NK-92 treated with Interleukin-12 subunit alpha and Interleukin-12 subunit beta, amount 100 ng/mL, for 24 hours (cell line): ENCODE measurements around the gene PYGO2.
A peak's percentile ranks its signal among the peaks of the same experiment; 100 is the strongest.
"Not testable (repeated sequence)": the region's sequence is repeated elsewhere in the genome, so short reads cannot be mapped to it uniquely, and the experiment has no call there.

ENCODE experiments used
- DNase-seq: peaks from one replicate; lab custom pipeline; 2025; lab: John Stamatoyannopoulos, UW

Gene PYGO2

DNA sequence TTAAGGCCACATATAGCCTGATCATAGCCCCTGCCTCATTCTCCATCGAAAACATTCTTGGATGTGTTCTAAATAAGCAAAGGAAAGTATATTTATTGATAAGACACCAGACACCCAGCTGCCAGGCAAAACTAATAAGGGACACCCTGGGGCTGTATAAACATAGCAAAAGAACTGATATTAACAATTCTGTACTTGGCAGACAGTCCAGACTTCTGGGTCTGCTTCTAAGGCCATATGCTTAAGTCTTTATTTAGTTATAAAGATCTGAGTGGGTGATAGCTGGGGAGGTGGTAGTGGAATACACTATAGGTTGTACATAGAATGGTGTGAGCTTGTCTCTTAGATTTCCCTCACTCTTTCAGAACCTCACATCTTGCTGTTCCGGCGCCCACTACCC is 16.8 kb upstream of the PYGO2 start:
- DNase-seq = no peak

- not testable (repeated sequence) for DNase-seq
These were observed 16.2 kb upstream of the PYGO2 start for GRCh38 chr1:154977762-154978161.

DNA sequence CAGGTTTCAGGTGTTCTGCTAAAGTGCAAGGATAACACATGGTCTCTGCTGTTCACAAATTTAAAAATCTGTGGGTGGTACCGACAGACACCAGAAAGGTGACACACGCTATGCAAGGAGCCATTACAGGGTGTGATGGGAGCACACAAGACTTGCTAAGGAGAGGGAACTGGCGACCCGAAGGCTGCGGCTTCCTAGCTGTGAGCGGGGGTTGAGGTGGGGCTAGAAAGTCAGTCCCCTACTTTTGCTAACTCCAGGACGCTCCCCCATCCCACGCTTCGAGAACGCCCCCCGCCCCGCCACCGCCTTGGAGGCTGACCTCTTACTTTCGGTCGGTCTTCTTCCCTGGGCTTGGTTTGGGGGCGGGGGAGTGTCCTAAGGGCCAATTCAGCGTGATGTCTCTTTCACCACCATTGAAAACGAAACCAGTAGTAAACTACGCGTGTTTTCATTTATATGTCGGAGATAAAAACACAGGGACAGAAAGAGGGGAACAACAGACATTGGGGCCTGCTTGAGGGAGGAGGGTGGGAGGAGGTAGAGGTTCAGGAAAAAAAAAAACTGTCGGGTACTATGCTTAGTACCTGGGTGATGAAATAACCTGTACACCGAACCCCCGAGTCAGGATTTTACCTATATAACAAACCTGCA is 14.0 kb upstream of the PYGO2 start:
- peak; percentile 54 for DNase-seq

DNA sequence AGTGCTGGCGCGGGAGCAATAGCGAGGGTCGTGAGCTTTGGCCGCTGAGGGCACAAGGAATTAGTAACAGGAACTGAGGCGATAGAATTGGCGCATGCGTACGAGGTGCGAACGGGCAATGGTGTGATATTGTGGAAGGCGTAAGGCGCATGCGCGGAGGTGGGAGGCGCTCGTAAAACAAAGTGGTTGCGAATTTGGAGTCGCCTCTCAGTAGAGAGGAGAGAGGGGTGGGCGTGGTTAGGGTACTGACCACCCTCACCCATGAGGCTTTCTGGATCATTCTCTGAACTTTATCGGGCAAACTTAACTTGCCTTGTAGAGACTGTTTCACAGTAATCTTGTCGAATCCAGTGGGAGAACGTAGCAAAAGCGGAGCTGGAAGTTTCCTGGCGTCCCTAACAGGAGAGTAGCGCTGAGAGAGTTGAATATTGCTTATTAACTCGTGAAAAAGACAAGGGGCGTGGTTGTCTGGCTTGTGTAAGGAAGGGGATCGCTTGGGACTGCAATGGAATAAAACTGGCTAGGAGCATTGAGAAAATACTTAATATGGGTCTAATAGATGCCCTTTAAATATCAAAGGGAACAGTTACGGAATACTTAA is 13.3 kb upstream of the PYGO2 start:
- peak; percentile 95 for DNase-seq

DNA sequence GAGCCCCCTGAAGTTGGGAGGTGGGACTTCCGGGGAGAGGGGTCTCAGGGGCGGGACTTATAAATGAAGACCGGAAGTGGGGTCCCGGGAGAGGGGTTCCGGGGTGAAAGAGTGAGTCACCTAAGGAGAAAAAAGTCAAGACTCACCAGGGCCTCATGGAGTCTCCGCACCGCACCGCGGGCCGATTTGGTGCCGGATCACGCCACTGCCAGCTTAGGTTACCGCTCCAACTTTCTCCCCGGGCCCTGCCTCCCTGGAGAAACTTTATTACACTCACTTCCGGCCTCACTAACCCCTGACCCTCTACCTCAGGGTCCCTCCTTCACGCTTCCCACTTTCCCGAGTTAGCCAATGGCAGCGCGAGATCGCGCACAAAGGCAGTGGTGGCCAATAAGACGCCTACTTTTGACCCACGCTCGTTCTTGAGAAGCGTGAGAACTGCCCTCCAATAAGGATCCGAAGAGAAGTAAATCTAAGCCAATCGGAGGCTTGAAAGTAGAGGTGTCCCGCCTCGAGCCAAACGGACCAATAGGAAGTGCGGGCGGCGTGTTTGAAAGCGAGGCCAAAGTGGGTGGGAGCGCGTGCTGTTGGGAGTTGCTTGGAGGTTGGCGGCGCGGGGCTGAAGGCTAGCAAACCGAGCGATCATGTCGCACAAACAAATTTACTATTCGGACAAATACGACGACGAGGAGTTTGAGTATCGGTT is 12.7 kb upstream of the PYGO2 start, which contains the start of gene CKS1B:
TSS of gene CKS1B (plus strand) at position 580 of the 706 bp plus-strand sequence. CDS start at position 645, 65 bp downstream.
- DNase-seq = peak; percentile 98

GRCh38 chr1:154973344-154974101 is 11.9 kb upstream of the PYGO2 start:
- DNase-seq = peak; percentile 81

DNA sequence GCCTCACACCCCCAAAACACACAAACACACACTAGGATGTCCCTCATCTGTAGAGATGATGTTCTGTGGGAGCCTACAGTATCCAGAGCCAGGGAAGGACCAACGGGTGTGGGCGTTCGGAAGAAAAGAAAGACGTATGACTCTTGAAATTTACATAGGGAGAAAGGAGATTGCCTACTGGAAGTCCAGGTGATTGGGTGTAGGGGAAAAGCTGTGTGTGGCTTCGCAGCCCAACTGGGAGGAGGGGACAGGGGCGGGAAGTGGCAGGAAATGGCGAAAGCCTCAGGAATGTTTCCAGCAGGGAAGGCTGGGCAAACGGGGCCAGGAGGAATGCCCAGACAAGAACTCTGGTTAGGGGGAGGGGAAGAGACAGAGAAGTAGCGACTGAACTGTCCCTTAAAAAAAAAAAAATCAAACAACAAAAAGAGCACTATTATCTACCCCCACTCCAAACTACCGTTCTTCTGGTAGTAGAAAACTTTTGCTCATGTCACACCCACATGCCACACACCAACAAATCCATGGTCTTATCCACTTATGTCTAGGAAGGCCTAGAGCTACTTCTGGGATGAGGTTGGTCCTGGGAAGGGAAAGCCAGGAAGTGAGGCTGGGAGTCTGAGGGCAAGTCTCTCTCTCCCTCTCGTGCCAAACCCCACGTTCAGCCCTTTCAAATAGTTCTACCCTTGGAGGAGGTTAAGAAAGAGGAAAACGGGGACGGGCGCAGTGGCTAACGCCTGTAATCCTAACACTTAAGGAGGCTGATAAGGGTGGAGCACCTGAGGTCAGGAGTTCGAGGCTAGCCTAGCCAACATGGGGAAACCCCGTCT is 11.1 kb upstream of the PYGO2 start:
- DNase-seq = no peak

DNA sequence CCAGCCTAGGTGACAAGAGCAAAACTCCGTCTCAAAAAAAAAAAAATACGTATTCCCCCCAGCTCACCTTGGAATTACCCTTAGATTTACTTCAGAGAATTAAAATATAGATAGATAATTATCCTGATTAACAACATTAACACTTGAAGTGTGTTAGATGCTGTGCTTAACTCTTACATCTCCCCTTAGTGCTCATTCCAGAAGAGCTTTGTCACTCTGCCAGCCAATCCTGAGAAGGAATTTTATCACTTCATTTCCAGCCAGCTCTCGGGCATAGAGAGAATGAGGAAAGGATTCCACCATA is 10.6 kb upstream of the PYGO2 start:
- DNase-seq = no peak

DNA sequence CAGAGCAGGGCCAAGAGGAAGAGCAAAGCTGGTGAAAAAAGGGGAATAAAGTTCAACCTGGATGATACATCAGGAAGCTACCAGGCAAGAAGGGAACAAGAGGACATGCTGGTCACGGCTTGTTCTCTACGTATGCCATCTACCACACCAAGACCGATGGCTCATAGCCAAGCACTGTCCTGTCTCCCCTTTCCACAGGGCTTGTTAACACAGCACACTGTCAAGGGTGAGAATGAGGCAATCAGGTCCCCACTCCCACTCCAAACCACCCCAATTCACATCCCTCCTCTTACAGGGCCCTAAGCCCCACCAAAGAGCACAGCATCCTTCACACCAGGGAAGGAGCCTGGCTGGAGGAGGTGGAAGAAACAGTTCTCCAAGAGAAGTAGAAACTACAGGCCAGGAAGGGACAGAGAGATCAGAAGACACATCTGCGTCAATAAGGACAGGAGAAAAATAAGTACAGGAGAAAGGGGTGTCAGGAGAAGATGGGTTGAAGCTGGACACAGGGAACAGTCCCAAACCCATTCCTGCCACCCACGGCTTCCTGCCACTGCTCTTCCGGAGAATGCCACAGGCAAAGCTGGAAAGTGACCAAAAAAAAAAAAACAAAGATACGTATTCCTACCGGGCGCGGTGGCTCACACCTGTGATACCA is 9.9 kb upstream of the PYGO2 start:
- DNase-seq = no peak

GRCh38 chr1:154970631-154971340 is 9.2 kb upstream of the PYGO2 start, which contains the start of gene SHC1:
Gene SHC1, minus strand, starts transcription at chr1:154970747. Its CDS starts 221 bp downstream, at chr1:154970526.
- DNase-seq = no peak

- DNase-seq = no peak
These were observed 8.4 kb upstream of the PYGO2 start for GRCh38 chr1:154969860-154970452.

DNA sequence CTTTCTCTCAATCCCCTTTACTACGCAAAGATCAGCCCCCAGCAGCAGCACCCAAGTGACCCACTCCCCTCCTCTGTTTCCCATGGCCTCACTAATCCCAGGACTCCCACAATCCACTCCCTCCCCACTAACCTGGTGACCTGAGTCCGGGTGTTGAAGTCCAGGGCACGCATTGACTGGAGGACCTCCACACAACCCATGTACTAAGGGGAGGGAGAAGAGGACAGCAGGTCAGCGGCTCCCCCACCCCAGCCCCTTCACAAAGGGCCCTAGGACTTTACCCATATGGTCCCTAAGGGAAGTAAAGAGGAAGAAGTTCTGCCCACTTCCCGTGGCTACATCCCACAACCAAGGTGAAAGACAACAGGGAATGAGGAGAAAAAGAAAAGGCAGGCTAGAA is 7.7 kb upstream of the PYGO2 start:
- DNase-seq = no peak

- no peak for DNase-seq
These were observed 7.1 kb upstream of the PYGO2 start for GRCh38 chr1:154968731-154969130.

DNA sequence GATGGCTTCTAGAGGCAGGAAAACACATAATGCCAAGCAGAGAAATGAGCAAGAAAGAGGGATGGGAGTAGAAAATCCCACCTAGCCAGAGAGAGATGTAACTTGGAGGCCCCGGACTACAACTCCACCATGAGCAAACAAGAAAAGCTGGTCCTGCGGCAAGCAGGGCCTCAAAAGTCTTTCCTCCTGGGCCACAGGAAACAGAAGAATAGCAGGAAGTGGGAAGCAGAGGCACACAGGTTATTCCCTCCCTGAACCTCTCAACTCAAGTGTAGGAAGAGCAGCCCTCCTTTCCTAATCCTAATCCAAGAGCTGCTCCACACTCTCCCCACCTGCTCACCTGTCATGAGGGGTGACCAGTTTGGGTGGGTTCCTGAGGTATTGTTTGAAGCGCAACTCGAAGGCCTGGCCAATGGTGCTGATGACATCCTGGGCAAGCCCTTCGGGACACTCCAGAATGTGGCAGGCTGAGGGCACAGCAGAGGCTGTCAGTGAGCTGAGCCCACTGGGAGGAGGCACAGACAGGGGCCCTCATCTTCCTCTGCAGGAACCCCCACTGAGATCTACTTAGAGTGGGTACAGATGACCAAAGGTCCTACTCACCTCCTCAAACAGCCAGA is 5.9 kb upstream of the PYGO2 start:
- DNase-seq = no peak

DNA sequence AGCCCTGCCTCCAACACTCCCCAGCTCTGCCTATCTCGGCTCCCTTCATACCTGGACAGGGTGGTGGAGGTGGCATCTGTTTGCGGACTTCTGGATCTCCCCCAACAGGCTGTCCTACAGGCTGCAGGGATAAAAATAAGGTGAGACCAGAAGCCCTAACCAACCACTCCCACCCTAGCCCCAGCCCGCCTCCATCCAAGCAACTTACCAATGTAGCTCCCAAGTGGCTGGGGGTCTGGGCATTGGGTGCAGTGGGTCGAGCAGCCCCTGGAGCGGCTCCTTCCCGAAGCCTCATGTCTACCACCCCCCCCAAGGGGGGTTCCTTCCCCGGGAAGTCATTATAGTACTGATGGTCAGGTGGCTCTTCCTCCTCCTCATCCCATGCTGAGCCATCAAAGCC is 4.5 kb upstream of the PYGO2 start:
- no peak for DNase-seq

DNA sequence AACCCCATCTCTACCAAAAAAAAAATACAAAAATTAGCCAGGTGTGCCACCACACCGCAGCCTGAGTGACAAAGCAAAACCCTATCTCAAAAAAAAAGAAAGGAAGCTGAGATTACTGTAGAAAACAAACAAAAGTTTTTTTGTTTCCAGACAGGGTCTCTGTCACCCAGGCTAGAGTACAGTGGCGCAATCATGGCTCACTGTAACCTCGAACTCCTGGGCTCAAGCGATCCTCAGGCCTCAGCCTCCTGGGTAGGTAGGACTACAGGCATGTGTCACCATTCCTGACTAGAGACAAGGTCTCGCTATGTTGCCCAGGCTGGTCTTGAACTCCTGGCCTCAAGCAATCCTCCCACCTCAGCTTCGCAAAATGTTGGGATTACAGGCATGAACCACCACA is 2.8 kb upstream of the PYGO2 start:
- no peak for DNase-seq

DNA sequence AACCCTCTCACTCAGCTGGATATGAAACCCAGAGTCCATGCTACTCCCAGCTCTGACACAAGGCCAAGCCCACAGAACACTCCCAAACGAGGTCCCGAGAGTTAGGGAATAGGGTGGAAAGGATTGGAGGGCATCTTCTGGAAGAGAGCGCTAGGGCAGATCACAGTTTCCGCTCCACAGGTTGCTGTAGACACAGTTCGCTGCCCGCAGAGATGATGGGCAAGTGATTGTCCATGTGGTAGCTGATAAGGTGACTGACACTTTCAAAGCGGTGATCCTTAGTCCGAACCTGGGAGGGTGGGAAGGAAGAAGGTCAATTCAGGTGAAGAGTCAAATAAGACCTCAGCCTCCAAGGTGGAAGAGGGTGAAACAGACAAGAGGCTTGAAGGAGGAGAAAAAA is 2.1 kb upstream of the PYGO2 start:
- no peak for DNase-seq

DNA sequence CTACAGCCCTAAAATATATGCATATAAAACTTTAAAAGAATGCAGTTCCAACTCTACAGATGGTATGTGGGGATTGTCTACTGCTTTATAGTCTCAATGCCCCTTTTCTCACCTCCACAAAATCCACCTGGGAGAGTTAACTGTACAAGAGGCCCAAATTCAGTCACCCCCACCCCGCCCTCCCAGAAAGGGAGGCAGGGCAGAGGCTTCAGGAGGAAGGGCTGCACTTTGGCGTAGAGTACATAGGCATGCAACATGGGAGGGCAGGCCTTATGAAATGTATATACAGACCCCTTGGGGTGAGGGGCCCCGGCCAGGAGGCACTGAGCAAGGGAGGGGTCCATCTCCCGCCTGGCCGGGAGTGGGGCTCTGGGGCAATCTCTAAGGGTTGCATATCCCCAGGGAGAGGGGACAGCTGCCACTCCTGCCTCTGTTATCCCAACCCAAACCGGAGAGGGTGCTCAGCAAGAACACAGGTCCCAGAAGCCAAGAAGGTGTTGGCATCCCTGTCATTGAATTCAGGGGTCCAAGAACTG is 1.3 kb upstream of the PYGO2 start:
- DNase-seq = no peak

DNA sequence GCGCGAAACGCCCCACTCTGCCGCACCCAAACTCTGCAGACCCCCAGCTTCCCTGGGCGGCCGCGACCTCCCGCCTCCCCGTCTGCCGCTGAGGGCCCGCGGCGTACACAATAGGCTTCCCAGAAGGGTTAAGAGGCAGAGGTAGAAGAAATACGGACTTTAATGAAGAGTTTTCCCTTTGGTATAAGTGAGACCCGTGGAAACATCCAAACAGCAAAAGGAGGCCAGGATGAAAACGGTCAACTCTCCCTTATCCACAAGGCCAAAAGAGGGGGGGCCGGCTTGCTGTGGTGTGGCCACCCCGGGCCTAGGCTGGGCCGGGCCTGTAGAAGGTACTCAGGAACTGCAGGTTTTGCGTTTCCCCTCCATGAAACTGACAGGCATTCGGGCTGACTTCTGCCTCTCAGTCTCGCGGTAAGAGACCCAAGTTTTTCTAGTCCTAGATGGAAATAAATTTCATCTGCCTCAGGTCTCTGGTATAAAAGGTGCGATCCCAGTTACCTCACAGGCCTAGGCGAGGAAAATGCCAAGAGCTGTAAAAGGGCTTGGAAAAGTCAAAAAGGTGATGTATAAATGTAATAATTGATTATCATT is 671 bp upstream of the PYGO2 start:
- DNase-seq = no peak
